Stimulated activated CD8-positive, alpha-beta memory T cell treated with anti-CD3 and anti-CD28 coated beads, Interleukin-12 subunit alpha, Interleukin-12 subunit beta, amount 100 ng/mL, for 24 hours (primary cell): Measurements from ENCODE around the gene CUZD1.

ENCODE experiments used
- DNase-seq: peaks from one replicate; pipeline ENCODE4 v3.0.0-alpha.2; 2020; ENCODE audit errors: extremely low read depth

CUZD1 gene

DNA sequence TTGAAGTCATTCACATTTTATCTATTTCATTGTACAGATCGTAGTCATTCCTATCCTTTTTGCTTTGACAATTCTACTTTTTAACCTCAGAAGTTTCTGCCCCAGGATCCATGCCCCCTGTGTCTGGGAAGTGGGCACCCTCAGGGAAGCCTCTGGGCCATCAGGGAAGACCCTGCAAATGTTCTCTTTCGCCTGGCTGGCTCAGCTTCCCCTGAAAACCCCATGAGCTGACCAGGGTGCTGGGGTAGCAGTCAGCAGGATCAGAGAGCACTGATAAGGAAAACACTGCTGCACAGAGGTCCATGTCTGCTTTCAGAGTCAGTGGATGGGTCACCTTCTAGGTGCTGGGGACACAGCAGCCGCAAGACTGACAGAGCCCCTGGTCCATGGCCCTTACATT is 23.8 kb downstream of the CUZD1 start:
- no peak for DNase-seq

DNA sequence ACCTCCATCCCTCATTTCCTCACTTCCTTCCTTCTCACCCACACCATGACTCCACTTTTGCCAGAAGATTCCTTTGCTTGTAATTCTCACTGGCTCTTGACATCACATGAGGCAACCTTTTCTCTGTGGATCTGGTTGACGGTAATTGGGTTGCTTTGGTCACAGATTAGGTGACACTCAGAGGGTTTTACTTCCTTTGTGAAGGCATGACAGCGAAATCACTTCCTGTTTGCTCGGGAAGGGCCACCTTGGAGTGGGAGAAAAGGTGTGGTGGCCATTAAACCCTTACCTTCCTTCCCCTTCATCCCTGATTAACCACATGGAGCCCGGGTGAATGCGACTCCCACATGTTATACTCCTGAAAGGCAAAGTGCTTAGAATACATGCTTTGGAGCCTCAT is 30.2 kb downstream of the CUZD1 start:
- no peak for DNase-seq

DNA sequence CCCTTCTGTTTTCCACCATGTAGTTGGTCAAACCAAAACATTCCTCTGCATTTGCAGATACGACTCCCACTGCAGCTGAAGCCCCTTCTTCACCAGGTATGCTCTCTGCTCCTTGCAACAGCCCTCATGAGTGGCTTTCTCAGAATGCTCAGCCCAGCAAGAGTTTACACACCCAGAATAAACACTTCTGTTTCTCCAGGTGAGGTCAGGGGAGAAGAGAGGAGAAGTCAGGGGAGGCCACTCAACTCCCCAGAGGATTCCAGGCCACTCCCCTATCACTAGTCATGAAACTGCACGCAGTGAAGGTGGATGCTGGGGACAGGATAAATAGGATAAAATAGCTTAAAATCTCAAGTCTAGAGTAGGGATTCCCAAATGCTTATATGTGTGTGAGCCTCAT is 31.2 kb downstream of the CUZD1 start:
- no peak for DNase-seq

DNA sequence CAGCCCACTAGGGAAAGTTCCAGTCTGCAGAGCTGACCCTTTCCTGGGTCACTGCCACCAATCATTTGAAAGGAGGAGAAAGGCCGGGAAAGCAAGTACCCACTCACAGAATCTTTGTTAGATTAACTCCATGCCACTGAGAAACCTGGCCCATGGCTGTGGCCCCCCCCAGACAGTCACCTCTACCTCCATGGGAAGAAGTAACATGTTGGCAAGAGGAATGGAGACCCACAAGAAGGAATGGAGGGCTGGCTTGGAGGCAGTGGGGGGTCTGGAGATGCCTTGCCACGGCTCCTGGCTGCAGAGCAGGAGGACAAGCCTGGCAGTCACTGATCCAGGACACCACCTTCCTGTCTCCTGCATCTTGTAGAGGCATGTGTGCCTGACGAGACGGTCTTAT is 32.9 kb downstream of the CUZD1 start:
- DNase-seq: no peak

DNA sequence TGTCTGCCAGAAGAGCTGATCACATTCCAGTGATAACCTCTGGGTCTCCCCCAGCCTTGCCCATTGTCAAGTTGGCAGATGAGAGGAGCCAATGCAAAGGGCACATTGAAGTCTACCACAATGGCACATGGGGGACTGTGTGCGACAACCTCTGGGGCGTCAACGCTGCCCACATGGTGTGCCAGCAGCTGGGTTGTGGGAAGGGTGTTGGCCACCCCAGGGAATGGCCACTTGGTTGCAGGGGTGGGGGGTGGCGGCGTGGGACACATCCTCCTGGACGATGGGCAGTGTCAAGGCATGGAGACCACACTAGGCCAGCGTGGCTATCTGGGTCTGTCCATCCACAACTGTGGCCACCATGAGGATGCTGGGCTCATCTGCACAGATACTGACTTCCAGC is 43.4 kb downstream of the CUZD1 start:
- DNase-seq: no peak

DNA sequence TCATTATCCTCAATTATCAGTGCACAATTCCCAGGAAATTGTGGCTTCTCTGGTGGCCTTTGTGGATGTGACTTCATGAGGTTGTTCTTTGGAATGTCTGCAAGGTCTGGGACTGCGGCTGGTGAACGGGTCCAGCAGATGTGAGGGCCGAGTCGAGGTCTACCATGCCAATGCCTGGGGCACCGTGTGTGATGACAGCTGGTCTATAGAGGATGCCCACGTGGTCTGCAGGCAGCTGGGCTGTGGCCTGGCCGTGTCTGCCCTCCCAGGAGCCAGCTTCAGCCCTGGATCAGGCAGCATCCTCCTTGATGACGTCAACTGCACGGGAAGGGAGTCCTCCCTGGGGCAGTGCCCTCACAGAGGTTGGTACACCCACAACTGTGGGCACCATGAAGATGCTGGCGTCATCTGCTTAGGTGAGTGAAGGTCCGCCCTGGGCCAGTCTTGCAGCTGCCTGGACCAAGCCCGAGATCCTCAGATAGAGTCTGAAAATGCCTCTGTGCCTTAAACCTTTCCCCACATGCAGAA is 46.9 kb downstream of the CUZD1 start:
- no peak for DNase-seq

DNA sequence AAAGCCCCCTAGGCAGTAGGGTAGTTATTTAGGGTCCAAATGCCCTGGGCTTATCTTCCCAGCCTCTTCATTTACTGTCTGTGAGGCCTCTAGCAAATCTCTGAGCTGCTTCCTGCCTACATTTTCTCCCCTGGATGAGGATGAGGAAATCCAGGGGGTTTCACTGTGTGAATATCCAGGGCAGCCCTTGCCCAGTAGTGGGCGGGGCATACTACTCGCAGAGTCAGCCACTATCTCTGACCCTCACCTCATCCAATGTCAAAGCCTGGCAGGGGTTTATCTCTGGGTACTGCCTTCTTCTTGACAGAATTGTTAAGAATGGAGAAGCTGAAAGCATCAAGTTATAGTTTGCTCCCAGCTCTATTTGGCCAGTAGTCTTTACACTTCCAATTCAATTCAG is 48.9 kb downstream of the CUZD1 start:
- DNase-seq: no peak

DNA sequence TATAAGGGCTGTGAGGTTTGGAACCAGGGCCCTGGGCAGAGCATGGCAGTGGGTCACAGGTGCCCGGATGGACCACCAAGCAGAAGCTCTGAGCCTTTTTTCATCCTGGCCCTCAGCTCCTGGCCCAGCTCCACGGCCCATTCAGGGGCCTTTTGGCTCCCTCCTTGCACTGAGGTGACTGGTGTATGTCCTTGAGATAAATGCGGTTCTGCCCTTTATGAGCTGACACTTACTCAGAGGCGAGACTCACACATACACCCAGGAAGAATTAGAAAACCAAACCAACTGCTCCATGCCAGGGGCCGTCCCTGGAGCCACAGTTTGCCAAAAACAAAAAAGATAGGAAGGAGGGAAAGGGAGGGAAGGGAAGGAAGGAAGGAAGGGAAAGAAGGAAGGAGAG is 49.7 kb downstream of the CUZD1 start:
- DNase-seq: no peak

DNA sequence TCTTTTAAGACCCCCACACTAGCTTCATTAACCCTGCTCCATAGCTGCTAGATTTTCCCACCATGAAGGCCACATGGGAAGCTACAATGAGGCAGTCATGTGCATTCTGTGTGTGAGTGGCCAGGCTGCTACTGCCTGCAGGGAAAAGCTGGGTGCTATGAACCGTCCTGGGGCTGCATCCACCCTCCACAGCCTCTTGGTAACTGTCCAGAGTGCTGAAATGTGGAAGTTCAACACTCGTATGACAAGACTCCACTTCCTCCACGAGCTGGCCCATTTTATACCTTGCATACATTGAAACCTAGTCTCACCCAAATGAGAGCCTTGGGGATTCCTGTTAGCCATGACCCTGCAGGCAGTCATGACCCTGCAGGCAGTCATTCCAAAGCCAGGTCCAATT is 59.4 kb downstream of the CUZD1 start:
- DNase-seq: no peak

DNA sequence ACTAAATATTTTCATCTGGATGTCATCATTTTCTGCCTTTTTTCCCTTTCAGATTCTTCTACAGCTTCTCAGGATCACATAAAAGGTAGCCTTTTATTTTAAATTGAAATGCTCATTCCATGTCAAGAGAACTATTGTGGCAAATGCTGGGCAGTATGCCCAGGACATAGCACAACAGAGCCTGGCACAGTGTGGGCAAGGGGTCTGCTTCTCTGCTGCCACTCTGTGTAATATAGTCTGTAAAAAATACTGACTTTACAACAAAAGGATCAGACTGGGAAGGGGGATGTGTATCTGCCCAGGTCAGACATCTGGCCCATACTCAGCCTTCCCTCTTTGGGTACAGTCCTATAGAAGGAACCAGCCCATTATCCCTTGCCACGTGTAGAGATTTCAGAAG is 62.7 kb downstream of the CUZD1 start:
- DNase-seq: no peak
